Duodenal mucosa (tissue), 2 donors: ENCODE measurements around the gene EPHA5.

ENCODE experiments used
- H3K27ac ChIP-seq: one replicate; pipeline ENCODE4 v1.7.0; 2013; ENCODE audit warnings: low read depth, low read length
- H3K27me3 ChIP-seq, 2 donors: one replicate each; pipeline ENCODE4 v1.7.0; 2013; ENCODE audit warnings: low read length in 2 of 2, control low read depth in 1 of 2; ENCODE audit not compliant: insufficient read depth in 2 of 2, control insufficient read depth in 1 of 2
- H3K36me3 ChIP-seq, 2 donors: one replicate each; pipeline ENCODE4 v1.7.0; 2013; ENCODE audit warnings: low read length in 2 of 2, control low read depth in 1 of 2; ENCODE audit not compliant: insufficient read depth in 2 of 2, control insufficient read depth in 1 of 2
- H3K4me1 ChIP-seq, 2 donors: one replicate each; pipeline ENCODE4 v1.7.0; 2013; ENCODE audit warnings: low read length in 2 of 2, control low read depth in 1 of 2; ENCODE audit not compliant: insufficient read depth in 2 of 2, control insufficient read depth in 1 of 2
- H3K4me3 ChIP-seq, 2 donors: one replicate each; pipeline ENCODE4 v1.7.0; 2013; ENCODE audit warnings: low read length in 2 of 2, low read depth in 1 of 2
- H3K9ac ChIP-seq, 2 donors: one replicate each; pipeline ENCODE4 v1.7.0; 2013; ENCODE audit warnings: low read length in 2 of 2, low read depth in 1 of 2
- H3K9me3 ChIP-seq, 2 donors: one replicate each; pipeline ENCODE4 v1.7.0; 2013; ENCODE audit warnings: low read length in 2 of 2, control low read depth in 1 of 2; ENCODE audit not compliant: control insufficient read depth in 1 of 2

The EPHA5 gene

DNA sequence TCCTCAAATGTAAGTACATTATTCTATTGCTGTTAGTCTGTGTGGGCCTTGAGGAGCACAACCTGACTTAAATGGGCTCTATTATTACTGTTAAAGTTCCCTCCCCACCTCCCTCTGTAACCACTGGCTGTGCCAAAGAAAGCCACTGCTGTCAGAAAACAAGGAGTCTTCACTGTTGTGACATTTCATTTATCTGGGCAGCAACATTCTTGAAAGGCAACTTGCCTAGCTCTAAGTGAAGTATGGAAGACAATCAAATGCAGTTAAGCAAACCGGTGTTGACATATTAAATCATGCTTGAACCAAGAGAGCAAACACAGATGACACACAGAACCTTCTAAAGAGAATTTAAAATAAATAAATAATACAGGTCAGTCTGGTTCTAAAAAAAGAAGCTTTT lies 81.0 kb downstream of the EPHA5 start:
- no peak overlapping the region for H3K9ac ChIP-seq
- no peak overlapping the region for H3K4me3 ChIP-seq
- H3K36me3 ChIP-seq = no peaks in the 10 kb centered on the region
- no peaks in the 10 kb centered on the region for H3K9me3 ChIP-seq
- H3K27ac ChIP-seq = no peak overlapping the region
- no peaks in the 10 kb centered on the region for H3K4me1 ChIP-seq
- H3K27me3 ChIP-seq = no peaks in the 10 kb centered on the region

DNA sequence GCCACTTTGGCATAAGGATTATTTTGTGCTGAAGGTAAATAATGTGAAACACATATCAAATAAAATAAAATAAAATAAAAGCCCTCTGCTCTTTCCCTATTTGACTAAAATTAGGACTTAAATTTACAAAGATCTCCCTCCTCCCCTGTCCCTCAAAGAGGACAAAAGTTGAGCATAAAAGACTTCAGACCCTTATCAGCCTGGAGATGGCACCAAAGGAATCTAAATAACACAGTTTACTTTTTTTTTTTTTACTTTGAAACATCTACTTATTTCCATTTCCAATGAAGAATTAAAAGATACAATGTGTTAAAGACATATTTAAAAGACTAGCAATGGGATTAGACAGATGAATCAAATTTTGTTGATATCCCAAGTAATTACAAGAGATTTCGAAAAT lies 89.7 kb downstream of the EPHA5 start:
- no peak overlapping the region for H3K9ac ChIP-seq

DNA sequence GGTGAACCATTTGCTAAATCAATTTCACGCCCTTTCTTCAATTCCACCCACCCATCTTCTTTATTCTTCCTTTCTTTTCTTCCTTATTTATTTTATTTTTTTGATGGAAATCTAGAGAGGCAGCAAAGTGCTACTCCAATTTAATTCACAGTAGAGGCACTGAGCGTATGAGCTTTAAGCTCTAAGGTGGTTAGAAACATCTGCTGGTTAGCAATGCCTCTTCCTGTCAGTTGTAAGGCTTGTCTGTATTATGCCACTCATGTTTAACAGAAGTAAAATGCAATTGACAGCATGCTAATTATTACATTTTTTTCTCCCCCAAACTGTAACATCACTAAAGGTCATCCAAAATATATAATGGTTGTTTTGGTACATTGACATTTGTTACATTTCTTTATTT lies 103.8 kb downstream of the EPHA5 start:
- no peak overlapping the region for H3K4me3 ChIP-seq
- H3K4me1 ChIP-seq = no peaks in the 10 kb centered on the region
- no peak overlapping the region for H3K27ac ChIP-seq
- no peak overlapping the region for H3K9ac ChIP-seq
- peaks cover 0 to 4% of the 10 kb centered on the region in 2 donors for H3K9me3 ChIP-seq
- no peaks in the 10 kb centered on the region for H3K36me3 ChIP-seq
- no peaks in the 10 kb centered on the region for H3K27me3 ChIP-seq

More for the DNA sequence above, 89.7 kb downstream of the EPHA5 start:
- no peaks in the 10 kb centered on the region for H3K4me1 ChIP-seq
- peaks cover 0 to 3% of the 10 kb centered on the region in 2 donors for H3K9me3 ChIP-seq
- no peak overlapping the region for H3K4me3 ChIP-seq
- H3K27ac ChIP-seq = no peak overlapping the region
- H3K36me3 ChIP-seq = no peaks in the 10 kb centered on the region
- no peaks in the 10 kb centered on the region for H3K27me3 ChIP-seq

- Histone ChIP-seq H3K4me3 (no peak overlapping the region), H3K36me3 (no peaks in the 10 kb centered on the region), H3K4me1 (no peaks in the 10 kb centered on the region), H3K27ac (no peak overlapping the region), H3K27me3 (no peaks in the 10 kb centered on the region), H3K9me3 (no peaks in the 10 kb centered on the region), H3K9ac (no peak overlapping the region)
Observed at GRCh38 chr4:65561164-65561563, 109.1 kb downstream of the EPHA5 start.

- H3K4me1 ChIP-seq = no peaks in the 10 kb centered on the region
- H3K27me3 ChIP-seq = no peaks in the 10 kb centered on the region
- no peaks in the 10 kb centered on the region for H3K36me3 ChIP-seq
- H3K9me3 ChIP-seq = no peaks in the 10 kb centered on the region
- no peak overlapping the region for H3K27ac ChIP-seq
- H3K4me3 ChIP-seq = no peak overlapping the region
- H3K9ac ChIP-seq = no peak overlapping the region
Observed at GRCh38 chr4:65559270-65559669, 111.0 kb downstream of the EPHA5 start.

DNA sequence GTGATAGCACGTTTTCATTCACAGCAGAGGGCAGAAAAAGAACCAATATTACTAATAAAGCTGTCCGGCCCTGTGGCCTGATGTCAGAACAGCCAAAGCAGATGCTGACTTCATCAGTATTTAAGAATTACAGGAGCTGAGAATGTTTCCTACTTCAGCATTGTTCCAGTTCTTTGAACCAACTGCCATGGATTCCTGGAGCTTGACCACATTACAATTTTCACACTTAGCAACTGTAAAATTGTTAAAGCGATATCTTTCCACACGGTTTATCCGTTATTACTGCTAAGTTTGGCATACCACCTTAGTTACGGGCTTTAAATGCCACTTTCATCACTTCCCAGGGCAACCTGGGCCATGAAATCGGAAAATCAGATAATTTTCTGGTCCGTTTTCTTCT lies 118.2 kb downstream of the EPHA5 start:
- no peaks in the 10 kb centered on the region for H3K27me3 ChIP-seq
- no peak overlapping the region for H3K4me3 ChIP-seq
- H3K27ac ChIP-seq = no peak overlapping the region
- H3K36me3 ChIP-seq = no peaks in the 10 kb centered on the region
- peaks cover 0 to 3% of the 10 kb centered on the region in 2 donors for H3K9me3 ChIP-seq
- H3K4me1 ChIP-seq = no peaks in the 10 kb centered on the region
- H3K9ac ChIP-seq = no peak overlapping the region

- no peaks in the 10 kb centered on the region for H3K27me3 ChIP-seq
- no peaks in the 10 kb centered on the region for H3K4me1 ChIP-seq
- H3K27ac ChIP-seq = no peak overlapping the region
- no peaks in the 10 kb centered on the region for H3K36me3 ChIP-seq
- no peak overlapping the region for H3K9ac ChIP-seq
- peaks cover 0 to 3% of the 10 kb centered on the region in 2 donors for H3K9me3 ChIP-seq
- no peak overlapping the region for H3K4me3 ChIP-seq
Observed at GRCh38 chr4:65550500-65550899, 119.8 kb downstream of the EPHA5 start.

DNA sequence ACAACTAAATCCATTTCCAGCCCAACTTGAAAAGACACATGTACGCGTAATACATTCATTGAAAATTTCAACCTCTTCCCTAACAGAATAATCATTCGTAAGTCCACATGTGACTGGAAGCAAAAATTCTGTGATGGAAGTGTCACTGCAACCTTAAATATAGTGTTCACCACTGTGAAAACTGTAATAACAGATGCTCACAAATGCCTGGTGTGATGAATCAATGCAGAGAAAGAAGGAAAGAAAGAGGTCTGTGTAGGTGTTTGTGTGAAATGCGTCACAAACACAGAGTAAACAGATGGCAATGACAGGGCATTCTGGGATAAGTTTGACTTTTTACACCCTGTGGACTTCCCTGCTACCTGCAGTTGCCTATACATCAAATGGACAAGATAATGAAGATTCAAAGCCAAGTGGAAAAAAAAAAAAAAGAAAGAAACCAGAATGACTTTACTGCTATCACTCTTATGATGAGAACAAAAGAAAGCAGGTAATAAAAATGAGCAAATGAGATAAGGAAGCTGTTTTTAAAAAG lies 123.3 kb downstream of the EPHA5 start:
- no peak overlapping the region for H3K4me3 ChIP-seq
- H3K27me3 ChIP-seq = no peaks in the 10 kb centered on the region
- no peaks in the 10 kb centered on the region for H3K4me1 ChIP-seq
- peaks cover 0 to under 1% of the 10 kb centered on the region in 2 donors for H3K9me3 ChIP-seq
- no peak overlapping the region for H3K9ac ChIP-seq
- H3K27ac ChIP-seq = no peak overlapping the region
- no peaks in the 10 kb centered on the region for H3K36me3 ChIP-seq

DNA sequence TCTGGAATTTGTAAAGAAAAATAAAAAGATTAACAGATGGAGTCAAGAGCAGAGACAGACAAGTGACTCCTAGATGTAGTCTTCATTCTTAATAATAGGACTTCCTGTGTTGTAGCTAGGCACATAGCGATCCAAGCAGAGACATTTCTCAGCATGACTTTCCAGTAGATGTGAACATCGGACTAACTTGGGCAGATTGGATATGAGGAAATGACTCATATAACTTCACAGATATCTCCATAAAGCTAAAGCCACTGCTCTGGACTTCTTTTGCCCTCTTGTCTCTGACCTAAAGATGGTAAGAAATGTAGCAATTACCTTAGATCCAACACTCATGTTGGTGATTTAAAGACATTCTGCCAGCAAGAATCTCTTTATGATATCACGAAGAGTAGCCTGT lies 131.7 kb downstream of the EPHA5 start:
- no peak overlapping the region for H3K9ac ChIP-seq
- no peak overlapping the region for H3K4me3 ChIP-seq
- no peaks in the 10 kb centered on the region for H3K27me3 ChIP-seq
- no peak overlapping the region for H3K27ac ChIP-seq
- no peaks in the 10 kb centered on the region for H3K4me1 ChIP-seq
- H3K9me3 ChIP-seq = no peaks in the 10 kb centered on the region
- no peaks in the 10 kb centered on the region for H3K36me3 ChIP-seq

GRCh38 chr4:65535113-65535512 lies 135.2 kb downstream of the EPHA5 start:
- no peaks in the 10 kb centered on the region for H3K27me3 ChIP-seq

GRCh38 chr4:65521666-65522065 lies 148.6 kb downstream of the EPHA5 start:
- no peaks in the 10 kb centered on the region for H3K27me3 ChIP-seq
- H3K4me3 ChIP-seq = no peak overlapping the region
- H3K9me3 ChIP-seq = peaks cover 0 to 6% of the 10 kb centered on the region in 2 donors
- H3K36me3 ChIP-seq = no peaks in the 10 kb centered on the region
- H3K9ac ChIP-seq = no peak overlapping the region
- H3K4me1 ChIP-seq = no peaks in the 10 kb centered on the region
- no peak overlapping the region for H3K27ac ChIP-seq

More at GRCh38 chr4:65535113-65535512, 135.2 kb downstream of the EPHA5 start:
- H3K4me3 ChIP-seq = no peak overlapping the region
- H3K9me3 ChIP-seq = no peaks in the 10 kb centered on the region
- no peaks in the 10 kb centered on the region for H3K4me1 ChIP-seq
- no peak overlapping the region for H3K9ac ChIP-seq
- no peaks in the 10 kb centered on the region for H3K36me3 ChIP-seq
- H3K27ac ChIP-seq = no peak overlapping the region
